ENCODE data around the gene KDM4B.
A peak's percentile ranks its signal among the peaks of the same experiment; 100 is the strongest.

KDM4B gene

GRCh38 chr19:4993683-4994082 lies 24.8 kb downstream of the KDM4B start:
- no peak for DNase-seq
- no peak overlapping the region for H3K27ac ChIP-seq (ENCODE audit: insufficient read depth, low read length, poor library complexity, severe bottlenecking)
- H3K9me3 ChIP-seq (ENCODE audit: control insufficient read depth, low read length), result no peaks in the 10 kb centered on the region
- H3K36me3 ChIP-seq (ENCODE audit: control insufficient read depth, insufficient read depth, low read length), result no peaks in the 10 kb centered on the region
- no peak overlapping the region for H3K4me3 ChIP-seq (ENCODE audit: insufficient read depth, low read depth, low read length, poor library complexity, severe bottlenecking)
- no peaks in the 10 kb centered on the region for H3K27me3 ChIP-seq (replicated peaks; ENCODE audit: control insufficient read depth, insufficient read depth, low read length, poor library complexity, severe bottlenecking)
- no peaks in the 10 kb centered on the region for H3K4me1 ChIP-seq (ENCODE audit: control insufficient read depth, insufficient read depth, low read length, poor library complexity, severe bottlenecking)

DNA sequence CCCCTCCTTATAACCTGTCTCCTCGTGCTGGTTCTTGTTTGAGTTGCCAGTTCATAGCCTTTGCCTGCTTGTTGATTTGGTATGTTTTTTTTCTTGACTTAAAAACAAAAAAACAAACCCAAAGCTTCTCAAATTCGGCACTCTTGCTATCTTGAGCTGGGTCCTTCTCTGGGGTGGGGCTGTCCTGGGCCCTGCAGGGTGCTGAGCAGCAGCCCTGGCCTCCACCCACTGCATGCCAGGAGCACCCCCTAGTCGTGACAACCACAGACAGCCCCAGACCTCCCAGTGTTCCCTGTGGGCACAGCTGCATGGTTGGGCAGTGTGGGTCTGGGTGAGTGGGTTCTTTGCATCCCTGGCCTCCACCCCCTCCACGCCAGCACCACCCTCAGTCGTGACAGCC lies 27.8 kb downstream of the KDM4B start:
- Histone ChIP-seq H3K36me3 (ENCODE audit: control insufficient read depth, insufficient read depth, low read length) (no peaks in the 10 kb centered on the region), H3K4me3 (ENCODE audit: insufficient read depth, low read depth, low read length, poor library complexity, severe bottlenecking) (no peak overlapping the region), H3K27ac (ENCODE audit: insufficient read depth, low read length, poor library complexity, severe bottlenecking) (no peak overlapping the region), H3K27me3 (replicated peaks; ENCODE audit: control insufficient read depth, insufficient read depth, low read length, poor library complexity, severe bottlenecking) (no peaks in the 10 kb centered on the region), H3K9me3 (ENCODE audit: control insufficient read depth, low read length) (no peaks in the 10 kb centered on the region), H3K4me1 (ENCODE audit: control insufficient read depth, insufficient read depth, low read length, poor library complexity, severe bottlenecking) (no peaks in the 10 kb centered on the region)
- no peak for DNase-seq

GRCh38 chr19:4997297-4997696 lies 28.4 kb downstream of the KDM4B start:
- no peak for DNase-seq
- Histone ChIP-seq H3K9me3 (ENCODE audit: control insufficient read depth, low read length) (no peaks in the 10 kb centered on the region), H3K27me3 (replicated peaks; ENCODE audit: control insufficient read depth, insufficient read depth, low read length, poor library complexity, severe bottlenecking) (no peaks in the 10 kb centered on the region), H3K4me1 (ENCODE audit: control insufficient read depth, insufficient read depth, low read length, poor library complexity, severe bottlenecking) (no peaks in the 10 kb centered on the region), H3K36me3 (ENCODE audit: control insufficient read depth, insufficient read depth, low read length) (no peaks in the 10 kb centered on the region), H3K27ac (ENCODE audit: insufficient read depth, low read length, poor library complexity, severe bottlenecking) (no peak overlapping the region), H3K4me3 (ENCODE audit: insufficient read depth, low read depth, low read length, poor library complexity, severe bottlenecking) (no peak overlapping the region)

- H3K4me1 ChIP-seq (ENCODE audit: control insufficient read depth, insufficient read depth, low read length, poor library complexity, severe bottlenecking), result no peaks in the 10 kb centered on the region
- no peak overlapping the region for H3K27ac ChIP-seq (ENCODE audit: insufficient read depth, low read length, poor library complexity, severe bottlenecking)
- no peaks in the 10 kb centered on the region for H3K9me3 ChIP-seq (ENCODE audit: control insufficient read depth, low read length)
- H3K27me3 ChIP-seq (replicated peaks; ENCODE audit: control insufficient read depth, insufficient read depth, low read length, poor library complexity, severe bottlenecking), result no peaks in the 10 kb centered on the region
- no peaks in the 10 kb centered on the region for H3K36me3 ChIP-seq (ENCODE audit: control insufficient read depth, insufficient read depth, low read length)
- no peak overlapping the region for H3K4me3 ChIP-seq (ENCODE audit: insufficient read depth, low read depth, low read length, poor library complexity, severe bottlenecking)
- DNase-seq, result no peak
These were observed 31.3 kb downstream of the KDM4B start for GRCh38 chr19:5000120-5000611.

DNA sequence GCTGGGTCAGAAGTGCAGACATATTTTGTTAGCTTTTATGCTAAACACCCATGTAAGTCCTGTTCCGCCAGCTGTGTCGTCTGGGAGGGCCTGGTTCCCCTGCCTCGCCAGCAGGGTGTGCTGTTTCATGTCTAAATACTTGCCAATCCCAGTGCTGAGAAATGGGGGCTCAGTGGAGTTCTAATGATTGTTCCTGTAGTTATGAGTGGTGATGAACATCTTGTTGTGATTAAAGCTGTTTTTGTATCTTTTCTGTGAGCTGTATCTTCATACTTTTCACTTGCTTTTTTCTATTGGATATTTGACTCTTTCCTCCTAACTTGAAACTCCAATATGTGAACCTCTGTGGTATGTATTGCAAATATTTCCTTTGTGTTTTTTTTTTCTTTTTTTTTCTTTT lies 32.7 kb downstream of the KDM4B start:
- Histone ChIP-seq H3K27ac (ENCODE audit: insufficient read depth, low read length, poor library complexity, severe bottlenecking) (no peak overlapping the region), H3K27me3 (replicated peaks; ENCODE audit: control insufficient read depth, insufficient read depth, low read length, poor library complexity, severe bottlenecking) (no peaks in the 10 kb centered on the region), H3K9me3 (ENCODE audit: control insufficient read depth, low read length) (no peaks in the 10 kb centered on the region), H3K4me3 (ENCODE audit: insufficient read depth, low read depth, low read length, poor library complexity, severe bottlenecking) (no peak overlapping the region), H3K4me1 (ENCODE audit: control insufficient read depth, insufficient read depth, low read length, poor library complexity, severe bottlenecking) (no peaks in the 10 kb centered on the region), H3K36me3 (ENCODE audit: control insufficient read depth, insufficient read depth, low read length) (no peaks in the 10 kb centered on the region)
- peak in 1 of 3 donors; percentile 4 for DNase-seq

DNA sequence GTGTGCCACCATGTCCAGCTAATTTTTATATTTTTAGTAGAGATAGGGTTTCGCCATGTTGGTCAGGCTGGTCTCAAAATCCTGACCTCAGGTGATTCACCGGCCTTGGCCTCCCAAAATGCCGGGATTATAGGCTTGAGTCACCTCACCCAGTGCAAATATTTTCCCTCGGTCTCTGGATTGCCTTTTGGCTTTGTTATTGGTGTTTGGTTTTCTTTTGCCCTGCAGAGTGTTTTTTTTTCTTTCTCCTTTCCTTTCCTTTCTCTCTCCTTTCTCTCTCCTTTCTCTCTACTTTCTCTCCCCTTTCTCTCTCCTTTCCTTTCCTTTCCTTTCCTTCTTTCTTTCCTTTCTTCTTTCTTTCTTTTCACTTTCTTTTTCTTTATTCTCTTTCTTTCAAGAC lies 33.2 kb downstream of the KDM4B start:
- Histone ChIP-seq H3K36me3 (ENCODE audit: control insufficient read depth, insufficient read depth, low read length) (no peaks in the 10 kb centered on the region), H3K9me3 (ENCODE audit: control insufficient read depth, low read length) (no peaks in the 10 kb centered on the region), H3K4me3 (ENCODE audit: insufficient read depth, low read depth, low read length, poor library complexity, severe bottlenecking) (no peak overlapping the region), H3K27me3 (replicated peaks; ENCODE audit: control insufficient read depth, insufficient read depth, low read length, poor library complexity, severe bottlenecking) (no peaks in the 10 kb centered on the region), H3K4me1 (ENCODE audit: control insufficient read depth, insufficient read depth, low read length, poor library complexity, severe bottlenecking) (no peaks in the 10 kb centered on the region), H3K27ac (ENCODE audit: insufficient read depth, low read length, poor library complexity, severe bottlenecking) (no peak overlapping the region)
- DNase-seq, result no peak

- Histone ChIP-seq H3K27me3 (replicated peaks; ENCODE audit: control insufficient read depth, insufficient read depth, low read length, poor library complexity, severe bottlenecking) (no peaks in the 10 kb centered on the region), H3K4me1 (ENCODE audit: control insufficient read depth, insufficient read depth, low read length, poor library complexity, severe bottlenecking) (no peaks in the 10 kb centered on the region), H3K4me3 (ENCODE audit: insufficient read depth, low read depth, low read length, poor library complexity, severe bottlenecking) (no peak overlapping the region), H3K27ac (ENCODE audit: insufficient read depth, low read length, poor library complexity, severe bottlenecking) (no peak overlapping the region), H3K9me3 (ENCODE audit: control insufficient read depth, low read length) (no peaks in the 10 kb centered on the region), H3K36me3 (ENCODE audit: control insufficient read depth, insufficient read depth, low read length) (no peaks in the 10 kb centered on the region)
- no peak for DNase-seq
These were observed 34.9 kb downstream of the KDM4B start for GRCh38 chr19:5003781-5004180.

GRCh38 chr19:5005096-5005495 lies 36.2 kb downstream of the KDM4B start:
- DNase-seq, result no peak
- no peak overlapping the region for H3K4me3 ChIP-seq (ENCODE audit: insufficient read depth, low read depth, low read length, poor library complexity, severe bottlenecking)

DNA sequence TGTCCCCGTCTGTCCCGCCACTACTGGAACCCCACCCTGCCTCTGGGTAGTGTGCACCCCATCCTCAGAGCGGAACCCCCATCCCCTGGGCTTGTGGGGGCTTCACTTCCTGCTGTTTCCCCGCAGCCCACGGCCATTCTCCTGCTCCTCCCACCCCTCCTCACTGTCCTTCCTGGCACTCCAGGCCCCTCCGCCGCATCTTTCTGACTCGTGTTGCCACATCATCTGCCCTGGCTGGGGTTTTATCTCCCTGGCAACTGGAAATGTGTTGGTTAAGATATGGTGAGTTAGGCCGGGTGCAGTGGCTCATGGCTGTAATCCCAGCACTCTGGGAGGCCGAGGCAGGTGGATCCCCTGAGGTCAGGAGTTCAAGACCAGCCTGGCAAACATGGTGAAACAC lies 37.3 kb downstream of the KDM4B start:
- DNase-seq, result no peak
- no peaks in the 10 kb centered on the region for H3K4me1 ChIP-seq (ENCODE audit: control insufficient read depth, insufficient read depth, low read length, poor library complexity, severe bottlenecking)
- no peaks in the 10 kb centered on the region for H3K36me3 ChIP-seq (ENCODE audit: control insufficient read depth, insufficient read depth, low read length)
- no peaks in the 10 kb centered on the region for H3K27me3 ChIP-seq (replicated peaks; ENCODE audit: control insufficient read depth, insufficient read depth, low read length, poor library complexity, severe bottlenecking)
- H3K27ac ChIP-seq (ENCODE audit: insufficient read depth, low read length, poor library complexity, severe bottlenecking), result no peak overlapping the region
- no peak overlapping the region for H3K4me3 ChIP-seq (ENCODE audit: insufficient read depth, low read depth, low read length, poor library complexity, severe bottlenecking)
- no peaks in the 10 kb centered on the region for H3K9me3 ChIP-seq (ENCODE audit: control insufficient read depth, low read length)

More at GRCh38 chr19:5005096-5005495, 36.2 kb downstream of the KDM4B start:
- H3K36me3 ChIP-seq (ENCODE audit: control insufficient read depth, insufficient read depth, low read length), result no peaks in the 10 kb centered on the region
- H3K27me3 ChIP-seq (replicated peaks; ENCODE audit: control insufficient read depth, insufficient read depth, low read length, poor library complexity, severe bottlenecking), result no peaks in the 10 kb centered on the region
- no peak overlapping the region for H3K27ac ChIP-seq (ENCODE audit: insufficient read depth, low read length, poor library complexity, severe bottlenecking)
- no peaks in the 10 kb centered on the region for H3K4me1 ChIP-seq (ENCODE audit: control insufficient read depth, insufficient read depth, low read length, poor library complexity, severe bottlenecking)
- H3K9me3 ChIP-seq (ENCODE audit: control insufficient read depth, low read length), result no peaks in the 10 kb centered on the region

DNA sequence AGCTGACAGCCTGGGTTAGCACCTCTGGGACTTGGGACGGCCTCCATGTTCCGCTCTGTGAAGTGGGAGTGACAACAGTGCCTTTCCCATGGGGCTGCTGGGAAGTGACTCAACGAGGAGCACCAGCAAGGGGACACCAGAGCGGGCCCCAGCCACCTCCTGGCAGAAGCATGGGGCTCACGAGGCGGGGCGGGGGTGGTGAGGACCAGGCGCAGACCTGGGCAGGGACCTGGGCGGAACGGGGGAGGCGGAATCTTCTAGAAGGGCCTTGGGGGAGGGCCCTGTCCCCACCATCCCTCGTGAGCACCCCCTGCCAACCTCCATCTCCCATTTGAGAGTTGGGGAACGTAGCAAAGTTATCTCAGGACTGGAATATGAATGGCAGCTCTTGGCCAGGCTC lies 37.9 kb downstream of the KDM4B start:
- no peaks in the 10 kb centered on the region for H3K4me1 ChIP-seq (ENCODE audit: control insufficient read depth, insufficient read depth, low read length, poor library complexity, severe bottlenecking)
- H3K27ac ChIP-seq (ENCODE audit: insufficient read depth, low read length, poor library complexity, severe bottlenecking), result no peak overlapping the region
- no peak overlapping the region for H3K4me3 ChIP-seq (ENCODE audit: insufficient read depth, low read depth, low read length, poor library complexity, severe bottlenecking)
- no peak for DNase-seq
- H3K9me3 ChIP-seq (ENCODE audit: control insufficient read depth, low read length), result no peaks in the 10 kb centered on the region
- no peaks in the 10 kb centered on the region for H3K27me3 ChIP-seq (replicated peaks; ENCODE audit: control insufficient read depth, insufficient read depth, low read length, poor library complexity, severe bottlenecking)
- no peaks in the 10 kb centered on the region for H3K36me3 ChIP-seq (ENCODE audit: control insufficient read depth, insufficient read depth, low read length)

Data from effector memory CD4-positive, alpha-beta T cell (primary cell).